PC-3 (cell line): Measurements from ENCODE around the gene TDRD7. TPM values are rescaled to one million over a fixed set of nuclear protein-coding genes. Genes with fewer than 3 reads are reported as not detected.

Source experiments
- ATAC-seq: fragments of 200-7000 bp; cut with Tn5 transposase; 2 replicates; pipeline ENCODE4 v1.9.1; 2020; ENCODE audit warnings: mild to moderate bottlenecking, moderate library complexity
- BruUV-seq: library from RNA; stranded (reverse); fragments of 400-500 nt; replicated peaks from 2 replicates; lab custom pipeline; 2021; lab: Mats Ljungman, UMichigan
- CTCF ChIA-PET: fragments of 300-600 bp; sonication (Branson Sonifier 250); formaldehyde crosslinking; loops from one replicate; lab custom pipeline; 2022; ENCODE audit warnings: antibody characterized with exemption; lab: Charles Lee
- POLR2A ChIA-PET: fragments of 300-600 bp; sonication (Branson Sonifier 250); formaldehyde crosslinking; loops from one replicate; lab custom pipeline; 2022; ENCODE audit warnings: antibody characterized with exemption; ENCODE audit not compliant: unreplicated experiment; lab: Charles Lee
- DNase-seq: peaks from one replicate; pipeline ENCODE4 v3.0.0-alpha.2; 2015
- H2AFZ ChIP-seq: fragments of 300-600 bp; sonication (generic); 2 replicates; pipeline ENCODE4 v1.6.0; 2016; ENCODE audit warnings: antibody characterized with exemption, low read length
- H3F3A ChIP-seq: fragments of 300-600 bp; sonication (generic); one replicate; pipeline ENCODE4 v1.6.0; 2017; ENCODE audit warnings: antibody characterized with exemption, low read length, control low read depth, mild to moderate bottlenecking; ENCODE audit not compliant: unreplicated experiment
- H3K27ac ChIP-seq: fragments of 300-600 bp; sonication (generic); 2 replicates; pipeline ENCODE4 v1.5.1; 2016; ENCODE audit warnings: mild to moderate bottlenecking, low read length
- H3K27me3 ChIP-seq: fragments of 300-600 bp; sonication (generic); 2 replicates; pipeline ENCODE4 v1.6.1; 2016; ENCODE audit warnings: low read length, mixed read lengths
- H3K36me3 ChIP-seq: fragments of 300-600 bp; sonication (generic); 2 replicates; pipeline ENCODE4 v1.6.1; 2016; ENCODE audit warnings: low read depth, mixed run types, low read length, mixed read lengths
- H3K4me1 ChIP-seq: fragments of 300-600 bp; sonication (generic); 2 replicates; pipeline ENCODE4 v1.5.1; 2016; ENCODE audit warnings: low read length; ENCODE audit not compliant: insufficient read depth
- H3K4me2 ChIP-seq: fragments of 300-600 bp; sonication (generic); 2 replicates; pipeline ENCODE4 v1.6.0; 2016; ENCODE audit warnings: low read length
- H3K4me3 ChIP-seq: fragments of 300-600 bp; sonication (generic); 2 replicates; pipeline ENCODE4 v1.5.1; 2016; ENCODE audit warnings: mild to moderate bottlenecking, low read length, mixed read lengths
- H3K79me2 ChIP-seq: fragments of 300-600 bp; sonication (generic); 2 replicates; pipeline ENCODE4 v1.6.1; 2017; ENCODE audit warnings: low read length, mixed read lengths
- H3K9ac ChIP-seq: fragments of 300-600 bp; sonication (generic); 2 replicates; pipeline ENCODE4 v1.6.0; 2016; ENCODE audit warnings: mild to moderate bottlenecking, low read length
- H3K9me2 ChIP-seq: fragments of 300-600 bp; sonication (generic); replicated peaks from 2 replicates; pipeline ENCODE4 v1.6.1; 2016; ENCODE audit warnings: mixed run types, low read length, mixed read lengths
- H3K9me3 ChIP-seq: fragments of 300-600 bp; sonication (generic); 2 replicates; pipeline ENCODE4 v1.6.1; 2016; ENCODE audit warnings: low read length, mixed read lengths
- H4K20me1 ChIP-seq: fragments of 300-600 bp; sonication (generic); 2 replicates; pipeline ENCODE4 v1.6.1; 2016; ENCODE audit warnings: low read length, mixed read lengths
- CTCF ChIP-seq: fragments of 300-600 bp; sonication (generic); conservative IDR thresholded peaks from 2 replicates; pipeline ENCODE4 v1.5.1; 2017; ENCODE audit warnings: antibody characterized with exemption, low read depth, mild to moderate bottlenecking, low read length
- EZH2 ChIP-seq: fragments of 300-600 bp; sonication (generic); IDR thresholded peaks from one replicate; pipeline ENCODE4 v1.6.1; 2017; ENCODE audit warnings: antibody characterized with exemption, mild to moderate bottlenecking, low read length; ENCODE audit not compliant: unreplicated experiment
- EZH2phosphoT487 ChIP-seq: fragments of 300-600 bp; sonication (generic); IDR thresholded peaks from 2 replicates; pipeline ENCODE4 v1.6.1; 2018; ENCODE audit warnings: mild to moderate bottlenecking, antibody characterized with exemption, low read length, borderline replicate concordance
- intact Hi-C: fragments of 100-400 bp; cut with micrococcal nuclease; formaldehyde crosslinking; loops from 2 replicates; pipeline ENCODE4 v1.9.0; 2023
- total RNA-seq: library from RNA; depleted of rRNA; stranded (reverse); fragments of >200 nt; gene quantifications from 2 replicates; pipeline ENCODE4 v1.2.3, GENCODE V29; 2014

The TDRD7 gene
- total RNA-seq, 1 experiment from 2014 or later, result 4.2 TPM

GRCh38 chr9:97501972-97502221 is 90.0 kb downstream of the TDRD7 start:
- no peaks in the 10 kb centered on the region for H3F3A ChIP-seq
- DNase-seq (no peak), ATAC-seq (no peak)
- peak overlapping the region; percentile 71 for H3K4me3 ChIP-seq
- H3K9me3 ChIP-seq, result no peaks in the 10 kb centered on the region
- H3K36me3 ChIP-seq, result no peaks in the 10 kb centered on the region
- H2AFZ ChIP-seq, result peak overlapping the region; percentile 92
- H3K27ac ChIP-seq, result no peak overlapping the region
- BruUV-seq, result no TSS peak
- H3K79me2 ChIP-seq, result no peaks in the 10 kb centered on the region
- no peaks in the 10 kb centered on the region for H4K20me1 ChIP-seq
- H3K9ac ChIP-seq, result no peak overlapping the region
- ChIA-PET POLR2A (no interaction called here), CTCF (interaction anchor here (0.6 kb wide), 1 partner anchor 249 kb away, joined by 6 read pairs; no protein-coding TSS in a partner anchor)
- no peaks in the 10 kb centered on the region for H3K9me2 ChIP-seq
- H3K4me2 ChIP-seq, result peak overlapping the region; percentile 87
- no peaks in the 10 kb centered on the region for H3K4me1 ChIP-seq
- intact Hi-C loops, result no loop called here
- H3K27me3 ChIP-seq, result peaks cover 10% of the 10 kb centered on the region; the same call in 1 of the 2 replicates
- no peak for TF ChIP-seq EZH2phosphoT487
- no peak for TF ChIP-seq EZH2
- TF ChIP-seq CTCF, result no peak

GRCh38 chr9:97502222-97502983 is 90.5 kb downstream of the TDRD7 start:
- Histone ChIP-seq H3K9me2 (no peaks in the 10 kb centered on the region), H2AFZ (peak overlapping the region; percentile 92)

GRCh38 chr9:97502984-97503861 is 91.3 kb downstream of the TDRD7 start:
- Histone ChIP-seq H3K27me3 (peaks cover 10% of the 10 kb centered on the region; the same call in 1 of the 2 replicates), H3K4me3 (no peak overlapping the region), H3K27ac (no peak overlapping the region), H3K9me3 (no peaks in the 10 kb centered on the region), H4K20me1 (no peaks in the 10 kb centered on the region), H3K4me1 (no peaks in the 10 kb centered on the region), H3F3A (no peaks in the 10 kb centered on the region), H3K4me2 (no peak overlapping the region), H3K79me2 (no peaks in the 10 kb centered on the region), H3K9me2 (no peaks in the 10 kb centered on the region), H3K36me3 (no peaks in the 10 kb centered on the region), H2AFZ (no peak overlapping the region), H3K9ac (no peak overlapping the region)
- no TSS peak for BruUV-seq
- no peak for DNase-seq
- POLR2A ChIA-PET, result no interaction called here
- CTCF ChIA-PET, result no interaction called here
- intact Hi-C loops, result no loop called here
- no peak for ATAC-seq
- TF ChIP-seq CTCF (no peak), EZH2phosphoT487 (no peak), EZH2 (no peak)

More at GRCh38 chr9:97502222-97502983, 90.5 kb downstream of the TDRD7 start:
- H3K27me3 ChIP-seq, result peaks cover 10% of the 10 kb centered on the region; the same call in 1 of the 2 replicates
- H3K27ac ChIP-seq, result no peak overlapping the region
- no peaks in the 10 kb centered on the region for H3K4me1 ChIP-seq
- DNase-seq (no peak), ATAC-seq (peak; percentile 22; the same call in 1 of the 2 replicates)
- H3K9ac ChIP-seq, result no peak overlapping the region
- no peaks in the 10 kb centered on the region for H3K79me2 ChIP-seq
- TF ChIP-seq EZH2phosphoT487, result no peak
- H3K9me3 ChIP-seq, result no peaks in the 10 kb centered on the region
- peak overlapping the region; percentile 87 for H3K4me2 ChIP-seq
- intact Hi-C loops, result no loop called here
- H3F3A ChIP-seq, result no peaks in the 10 kb centered on the region
- H4K20me1 ChIP-seq, result no peaks in the 10 kb centered on the region
- ChIA-PET POLR2A (no interaction called here), CTCF (no interaction called here)
- no peaks in the 10 kb centered on the region for H3K36me3 ChIP-seq
- H3K4me3 ChIP-seq, result peak overlapping the region; percentile 71
- BruUV-seq, result no TSS peak
